GM19452 (cell line): ENCODE measurements around the gene SOWAHD.
"Not testable (repeated sequence)": the region's sequence is repeated elsewhere in the genome, so short reads cannot be mapped to it uniquely, and the experiment has no call there.

Experiments
- ATAC-seq: cut with Tn5 transposase; IDR thresholded peaks from one replicate; pipeline ENCODE4 v1.9.1; 2021; ENCODE audit not compliant: unreplicated experiment

The SOWAHD gene

GRCh38 chrX:119757979-119758730, at the start of gene SOWAHD:
SOWAHD (plus strand) TSS chrX:119758588; CDS start chrX:119758668, 80 bp downstream.
- ATAC-seq = no peak

GRCh38 chrX:119708936-119709335, 49.5 kb upstream of the SOWAHD start:
- ATAC-seq = no peak

DNA sequence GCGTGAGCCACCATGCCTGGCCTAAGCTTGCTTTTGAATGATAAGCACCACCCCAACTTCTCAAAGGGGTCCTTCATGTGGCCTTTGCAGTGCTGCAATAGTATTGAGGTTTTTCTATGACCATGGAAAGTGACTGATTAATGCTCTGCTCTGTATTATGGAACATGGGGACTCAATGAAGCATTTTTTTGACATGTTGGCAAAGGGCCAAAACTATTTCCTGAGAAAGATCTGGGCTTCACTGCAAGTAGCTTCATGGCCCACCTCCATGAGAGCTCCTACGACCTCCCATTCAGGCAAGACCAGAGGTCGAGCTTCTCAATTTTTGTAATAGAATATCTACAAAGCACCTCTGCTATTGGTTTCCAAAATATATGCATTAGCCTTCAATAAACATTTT, 48.8 kb upstream of the SOWAHD start:
- ATAC-seq = no peak

- no peak for ATAC-seq
These were observed 36.9 kb upstream of the SOWAHD start for GRCh38 chrX:119721487-119721886.

DNA sequence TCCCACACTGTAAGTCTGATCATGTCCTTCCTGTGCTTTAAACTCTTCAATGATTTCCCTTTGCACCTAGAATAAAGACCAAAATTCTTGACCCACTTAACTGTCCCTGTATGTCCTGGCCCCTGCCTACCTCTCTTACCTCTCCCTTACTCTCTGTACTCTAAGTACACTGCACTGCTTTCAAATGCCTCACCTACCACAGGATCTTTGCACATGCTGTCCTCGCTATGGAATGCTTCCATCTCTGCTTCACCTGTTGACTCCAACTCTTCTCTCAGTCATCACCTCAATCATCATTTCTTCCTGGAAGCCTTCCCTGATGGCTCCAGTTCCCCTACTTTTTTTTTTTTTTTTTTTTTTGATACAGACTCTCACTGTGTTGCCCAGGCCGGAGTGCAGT, 36.5 kb upstream of the SOWAHD start:
- no peak for ATAC-seq

DNA sequence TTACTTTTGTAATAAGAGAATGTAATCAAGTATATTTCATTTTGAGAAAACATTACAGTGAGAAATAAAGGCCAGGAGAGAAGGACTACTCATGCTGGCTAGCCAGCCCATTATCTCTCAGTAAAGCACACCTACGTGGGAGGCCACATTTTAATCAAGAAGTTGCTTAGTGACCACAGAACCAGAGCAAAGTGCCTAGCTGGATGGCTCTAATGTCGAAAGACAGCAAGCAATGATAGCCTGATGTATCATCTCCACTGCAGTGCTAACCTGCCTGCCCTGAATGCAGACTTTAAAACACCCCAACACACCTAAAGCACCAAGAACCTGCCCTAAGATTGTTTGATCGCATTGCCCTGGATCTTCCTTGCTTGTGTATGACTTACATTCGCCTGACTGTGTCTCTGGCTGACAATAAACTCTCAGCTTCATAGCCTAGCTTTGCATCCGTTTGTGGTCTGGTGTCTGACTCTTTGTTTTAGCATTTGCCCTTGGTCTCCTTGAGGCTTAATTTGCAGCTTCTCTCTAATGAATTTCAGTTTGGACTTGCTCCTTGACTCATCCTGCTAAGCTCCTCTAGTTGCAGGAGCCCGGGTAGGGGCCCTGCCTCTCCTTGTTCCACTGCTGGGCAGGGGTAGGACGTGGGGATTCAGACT, 31.4 kb upstream of the SOWAHD start:
- ATAC-seq = no peak

DNA sequence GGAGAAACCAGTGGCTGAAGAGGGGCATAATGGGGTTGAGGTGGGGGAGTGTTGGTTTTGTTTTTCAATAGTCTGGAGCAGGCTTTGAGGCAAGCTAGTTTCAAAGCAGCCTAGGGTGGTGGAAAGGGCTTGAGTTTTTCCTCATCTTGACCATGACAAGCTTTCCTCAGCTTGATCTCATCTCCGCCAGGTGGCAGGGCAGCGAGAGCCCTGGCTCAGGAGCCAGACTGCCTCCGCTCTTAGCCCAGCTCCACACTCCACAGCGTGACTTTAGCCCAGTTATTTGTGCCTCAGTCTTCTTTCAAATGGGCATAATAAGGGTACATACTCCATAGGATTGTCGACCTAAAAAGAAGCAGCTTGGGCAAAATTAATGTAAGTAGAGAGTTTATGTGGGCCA, 29.9 kb upstream of the SOWAHD start:
- ATAC-seq = no peak

DNA sequence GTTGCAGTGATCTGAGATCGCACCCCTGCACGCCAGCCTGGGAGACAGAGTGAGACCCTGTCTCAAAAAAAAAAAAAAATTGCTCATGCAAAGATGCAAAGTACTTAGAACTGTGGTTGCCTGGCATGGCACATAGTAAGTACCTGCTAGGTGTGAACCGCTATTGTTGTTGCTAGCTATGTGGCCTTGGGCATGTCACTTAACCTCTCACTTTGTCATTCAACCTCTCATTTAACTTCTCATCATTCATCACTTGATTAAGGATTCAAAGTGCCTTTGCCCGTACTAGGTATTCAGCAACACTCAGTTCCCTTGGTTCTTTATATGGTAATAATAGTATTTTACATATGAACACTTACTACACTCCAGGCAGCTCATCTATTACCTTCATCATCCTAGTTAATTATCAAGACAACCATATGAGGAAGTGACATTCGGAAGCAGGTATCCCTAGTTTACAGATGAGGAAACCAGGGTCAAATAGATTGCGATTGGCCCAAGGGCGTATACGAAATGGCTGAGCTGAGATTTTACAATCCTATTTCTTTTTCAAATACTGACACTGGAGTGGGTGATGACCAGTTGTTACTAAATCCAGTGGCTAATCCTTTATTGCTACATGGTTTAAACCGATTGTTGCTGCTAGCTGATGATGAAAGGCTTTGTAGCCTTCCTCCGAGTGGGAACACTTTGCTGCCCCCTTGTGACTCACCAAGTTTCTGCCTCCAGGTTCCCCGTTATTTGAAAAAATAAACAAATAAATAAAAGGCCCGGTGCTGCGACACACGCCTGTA, 28.8 kb upstream of the SOWAHD start:
- ATAC-seq = no peak

DNA sequence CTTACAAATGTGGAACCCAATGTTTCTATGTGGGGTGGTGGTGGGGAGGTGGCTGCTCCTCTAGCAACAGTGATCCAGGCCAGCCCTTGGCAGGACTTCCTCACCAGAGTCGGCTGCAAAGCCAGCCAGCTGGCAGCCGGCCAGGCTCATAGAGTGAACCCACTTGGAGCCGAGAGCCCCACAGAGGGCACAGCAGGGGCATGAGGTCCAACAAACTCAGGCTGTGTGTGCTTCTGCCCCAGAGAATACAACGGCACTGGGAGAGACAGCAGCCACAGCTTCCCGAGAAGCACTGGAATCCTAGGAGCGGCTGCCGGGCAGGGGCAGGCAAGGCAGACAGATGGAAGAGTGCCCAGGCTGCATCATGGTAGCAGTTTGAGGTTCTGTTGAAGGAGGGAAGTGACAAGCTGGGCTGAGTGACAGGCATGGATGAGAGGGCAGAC, 23.5 kb upstream of the SOWAHD start:
- ATAC-seq = no peak

DNA sequence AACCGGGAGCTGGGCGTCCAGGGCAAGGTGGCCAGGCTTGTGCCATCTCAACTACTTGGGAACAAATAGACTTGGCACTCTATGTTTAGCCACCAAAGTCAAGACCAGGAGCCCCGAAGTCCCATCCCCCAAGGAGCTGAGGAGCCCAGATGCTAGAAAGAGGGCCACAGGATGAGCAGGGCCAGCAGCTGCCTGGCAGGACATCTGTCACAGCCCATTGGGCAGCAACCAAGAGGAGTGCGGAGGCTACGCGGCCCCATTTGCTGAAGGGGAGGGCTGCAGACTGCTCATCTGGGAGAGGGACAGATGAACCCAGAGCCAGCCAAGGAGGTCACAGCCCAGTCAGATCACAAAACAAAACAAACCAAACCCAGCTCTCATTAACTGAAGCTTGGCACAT, 22.9 kb upstream of the SOWAHD start:
- ATAC-seq = no peak

DNA sequence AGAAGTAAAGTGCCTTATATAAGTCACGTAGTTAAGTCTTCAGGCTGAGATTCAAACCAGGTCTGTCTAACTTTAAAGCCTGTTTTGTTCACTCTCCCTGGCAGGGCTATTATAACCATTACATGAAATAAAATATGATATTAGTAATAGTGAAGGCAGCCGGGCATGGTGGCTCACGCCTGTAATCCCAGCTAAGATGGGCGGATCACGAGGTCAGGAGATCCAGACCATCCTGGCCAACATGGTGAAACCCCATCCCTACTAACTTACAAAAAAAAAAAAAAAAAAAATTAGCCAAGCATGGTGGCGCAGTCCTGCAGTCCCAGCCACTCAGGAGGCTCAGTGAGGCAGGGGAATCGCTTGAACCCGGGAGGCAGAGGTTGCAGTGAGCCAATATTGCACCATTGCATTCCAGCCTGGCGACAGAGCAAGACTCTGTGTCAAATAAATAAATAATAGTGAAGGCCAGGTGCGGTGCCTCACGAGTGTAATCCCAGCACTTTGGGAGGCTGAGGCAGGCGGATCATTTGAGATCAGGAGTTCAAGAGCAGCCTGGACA, 22.1 kb upstream of the SOWAHD start:
- no peak for ATAC-seq

- no peak for ATAC-seq
These were observed 19.6 kb upstream of the SOWAHD start for GRCh38 chrX:119738742-119739141.

DNA sequence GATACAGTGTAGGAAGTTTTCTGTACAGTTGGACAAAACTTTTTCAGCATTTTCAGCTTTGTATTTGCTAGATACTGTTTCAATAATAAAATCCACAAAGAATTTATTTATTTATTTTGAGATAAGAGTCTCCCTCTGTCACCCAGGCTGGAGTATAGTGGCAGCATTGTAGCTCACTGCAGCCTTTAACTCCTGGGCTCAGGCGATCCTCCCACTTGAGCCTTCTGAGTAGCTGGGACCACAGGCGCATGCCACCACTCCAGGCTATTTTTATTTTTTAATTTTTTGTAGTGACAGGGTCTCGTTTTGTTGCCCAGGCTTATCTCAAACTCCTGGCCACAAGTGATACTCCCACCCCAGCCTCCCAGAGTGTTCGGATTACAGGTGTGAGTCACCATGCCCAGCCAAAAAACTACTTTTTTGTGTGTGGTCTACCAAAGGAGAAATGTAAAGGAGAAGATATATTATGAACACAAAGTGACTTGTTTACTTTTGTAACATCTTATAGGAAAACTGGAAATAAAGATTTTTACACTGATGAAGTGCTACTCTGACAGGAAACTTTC, 13.0 kb upstream of the SOWAHD start:
- ATAC-seq = no peak

DNA sequence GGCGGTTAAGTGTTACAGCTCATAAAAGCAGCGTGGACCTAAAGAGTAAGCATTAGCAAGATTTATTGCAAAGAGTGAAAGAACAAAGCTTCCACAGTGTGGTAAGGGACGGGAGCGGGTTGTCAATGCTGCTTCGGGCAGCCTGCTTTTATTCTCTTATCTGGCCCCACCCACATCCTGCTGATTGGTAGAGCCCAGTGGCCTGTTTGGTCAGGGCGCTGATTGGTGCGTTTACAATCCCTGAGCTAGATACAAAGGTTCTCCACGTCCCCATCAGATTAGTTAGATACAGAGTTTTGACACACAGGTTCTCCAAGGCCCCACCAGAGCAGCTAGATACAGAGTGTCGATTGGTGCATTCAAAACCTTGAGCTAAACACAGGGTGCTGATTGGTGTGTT, 8.3 kb upstream of the SOWAHD start:
- not testable (repeated sequence) for ATAC-seq

DNA sequence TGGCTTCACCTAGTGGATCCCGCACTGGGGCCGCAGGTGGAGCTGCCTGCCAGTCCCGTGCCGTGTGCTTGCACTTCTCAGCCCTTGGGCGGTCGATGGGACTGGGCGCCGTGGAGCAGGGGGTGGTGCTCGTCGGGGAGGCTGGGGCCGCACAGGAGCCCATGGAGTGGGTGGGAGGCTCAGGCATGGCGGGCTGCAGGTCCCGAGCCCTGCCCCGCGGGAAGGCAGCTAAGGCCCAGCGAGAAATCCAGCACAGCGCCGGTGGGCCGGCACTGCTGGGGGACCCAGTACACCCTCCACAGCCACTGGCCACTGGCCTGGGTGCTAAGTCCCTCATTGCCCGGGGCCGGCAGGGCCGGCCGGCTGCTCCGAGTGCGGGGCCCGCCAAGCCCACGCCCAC, 7.6 kb upstream of the SOWAHD start:
- not testable (repeated sequence) for ATAC-seq

- no peak for ATAC-seq
These were observed 5.4 kb upstream of the SOWAHD start for GRCh38 chrX:119753001-119753400.

DNA sequence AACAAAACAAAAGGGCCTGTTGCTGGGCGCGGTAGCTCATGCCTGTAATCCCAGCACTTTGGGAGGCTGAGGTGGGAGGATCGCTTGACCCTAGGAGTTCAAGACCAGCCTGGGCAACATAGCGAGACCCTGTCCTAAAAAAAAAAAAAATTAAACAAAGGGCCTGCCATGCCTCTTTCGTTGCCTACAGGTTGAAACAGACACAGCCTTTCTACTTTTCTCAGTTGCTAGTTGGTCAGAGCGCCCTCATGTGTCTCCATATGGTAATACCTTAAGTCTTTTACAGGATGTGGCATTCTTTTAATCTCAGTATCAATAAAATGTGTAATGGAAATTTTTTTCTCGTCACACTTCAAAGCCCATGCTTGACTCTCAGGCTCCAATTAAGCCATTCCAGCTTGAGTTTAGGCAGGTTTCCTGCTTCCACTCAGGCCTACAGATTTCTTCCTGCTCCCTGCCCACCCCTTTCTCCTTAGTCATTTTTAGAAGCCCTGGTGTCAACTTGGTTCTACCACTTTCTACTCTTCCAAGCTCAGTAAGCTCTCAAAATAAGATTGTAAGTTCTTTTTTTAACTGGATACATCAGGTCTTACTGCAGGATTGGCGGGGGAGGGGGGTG, 4.6 kb upstream of the SOWAHD start:
- ATAC-seq = no peak

- ATAC-seq = peak; percentile 78
These were observed 2.3 kb upstream of the SOWAHD start for GRCh38 chrX:119755981-119756533.

- no peak for ATAC-seq
These were observed 1.3 kb upstream of the SOWAHD start for GRCh38 chrX:119756926-119757635.

GRCh38 chrX:119757646-119757978, 776 bp upstream of the SOWAHD start:
- no peak for ATAC-seq
